HepG2 (cell line): Measurements from ENCODE around the gene KIAA0232. TPM values are rescaled to one million over a fixed set of nuclear protein-coding genes. Genes with fewer than 3 reads are reported as not detected.

Experiments
- AGO2 ChIP-seq: fragments of 200-400 bp; formaldehyde crosslinking; optimal IDR thresholded peaks from 2 replicates; pipeline ENCODE3; 2017; ENCODE audit warnings: mild to moderate bottlenecking, low read depth, low read length, moderate library complexity
- CENPT ChIP-seq: sonication (generic); formaldehyde crosslinking; IDR thresholded peaks from 2 replicates; pipeline ENCODE4 v1.8.0; 2022; ENCODE audit warnings: low read depth, mild to moderate bottlenecking, moderate library complexity, missing genetic modification reagents
- EP300 ChIP-seq, 3 experiments: sonication (generic) in 1 of 3; formaldehyde crosslinking in 1 of 3; IDR thresholded peaks; 2 replicates each; pipeline versions ENCODE4 v1.5.1 to v1.6.1; 2011 to 2020; ENCODE audit warnings: low read depth in 2 of 3, low read length in 2 of 3, borderline replicate concordance in 1 of 3, improper control_type of control experiment in 1 of 3, mild to moderate bottlenecking in 1 of 3, missing genetic modification reagents in 1 of 3, moderate library complexity in 1 of 3
- HNF1A ChIP-seq, 2 experiments: sonication (generic) in 1 of 2; formaldehyde crosslinking in 1 of 2; IDR thresholded peaks; 2 replicates each; pipeline versions ENCODE4 v1.4.0 to v1.6.1; 2016 to 2020; ENCODE audit warnings: borderline replicate concordance in 1 of 2, low read depth in 1 of 2, mild to moderate bottlenecking in 1 of 2, missing genetic modification reagents in 1 of 2
- NONO ChIP-seq, 2 experiments: fragments of 450-650 bp in 1 of 2; sonication (generic) in 1 of 2; formaldehyde crosslinking in 1 of 2; IDR thresholded peaks in 1 of 2; conservative IDR thresholded peaks in 1 of 2; 2 replicates each; pipeline versions ENCODE4 v1.6.1 to v1.8.0; 2017 to 2022; ENCODE audit warnings: mild to moderate bottlenecking in 1 of 2, missing genetic modification reagents in 1 of 2, moderate library complexity in 1 of 2
- PRDM15 ChIP-seq: sonication (generic); formaldehyde crosslinking; IDR thresholded peaks from 2 replicates; pipeline ENCODE4 v1.4.0; 2020; ENCODE audit warnings: missing genetic modification reagents
- SIX4 ChIP-seq: sonication (generic); formaldehyde crosslinking; IDR thresholded peaks from 2 replicates; pipeline ENCODE4 v1.4.0; 2020; ENCODE audit warnings: missing genetic modification reagents
- SNAI1 ChIP-seq: sonication (generic); formaldehyde crosslinking; IDR thresholded peaks from 2 replicates; pipeline ENCODE4 v1.5.0; 2020; ENCODE audit warnings: mild to moderate bottlenecking, missing genetic modification reagents, borderline replicate concordance
- ZFP82 ChIP-seq: sonication (generic); formaldehyde crosslinking; IDR thresholded peaks from 2 replicates; pipeline ENCODE4 v1.5.1; 2020; ENCODE audit warnings: mild to moderate bottlenecking, missing genetic modification reagents, borderline replicate concordance
- ZNF260 ChIP-seq: sonication (generic); formaldehyde crosslinking; IDR thresholded peaks from 2 replicates; pipeline ENCODE4 v1.4.0; 2020; ENCODE audit warnings: missing genetic modification reagents, low read depth, mild to moderate bottlenecking, borderline replicate concordance
- ZNF710 ChIP-seq: sonication (generic); formaldehyde crosslinking; IDR thresholded peaks from 2 replicates; pipeline ENCODE4 v1.5.0; 2020; ENCODE audit warnings: mild to moderate bottlenecking, missing genetic modification reagents, borderline replicate concordance
- ZNF746 ChIP-seq: sonication (generic); formaldehyde crosslinking; IDR thresholded peaks from 2 replicates; pipeline ENCODE4 v1.8.0; 2022; ENCODE audit warnings: mild to moderate bottlenecking, missing genetic modification reagents
- ZNF784 ChIP-seq: sonication (generic); formaldehyde crosslinking; IDR thresholded peaks from 2 replicates; pipeline ENCODE4 v1.5.1; 2020; ENCODE audit warnings: missing genetic modification reagents, mild to moderate bottlenecking, borderline replicate concordance
- ZSCAN12 ChIP-seq: sonication (generic); formaldehyde crosslinking; IDR thresholded peaks from 2 replicates; pipeline ENCODE4 v1.9.0; 2021; ENCODE audit warnings: mild to moderate bottlenecking, missing genetic modification reagents
- polyA plus RNA-seq, 8 experiments: library from polyadenylated mRNA; depleted of rRNA in 3 of 8; stranded (reverse) in 7 of 8; unstranded in 1 of 8; fragments of >200 nt; fragmentation: Illumina TruSeq in 4 of 8; extraction: Trizol in 4 of 8; gene quantifications; 2 replicates each; pipeline versions ENCODE4 v1.2.1 to v1.2.3, GENCODE V29; 2011 to 2016; ENCODE audit warnings: low read depth in 4 of 8, missing spikeins in 1 of 8, mixed read lengths in 1 of 8; ENCODE audit not compliant: insufficient read depth in 1 of 8
- total RNA-seq, 5 experiments: library from RNA; depleted of rRNA; stranded (reverse); fragments of >200 nt; fragmentation: Illumina TruSeq; extraction: Trizol; gene quantifications; 2 replicates each; pipeline ENCODE4 v1.2.3, GENCODE V29; 2016; ENCODE audit warnings: low read depth in 1 of 5

The KIAA0232 gene
- total and polyA plus RNA-seq, 2 of the 13 experiments (the other 11 are each of a cell fraction or from before 2014, with no cell fraction given): 7.8 to 17.1 TPM

GRCh38 chr4:6909113-6909969 lies 126.8 kb downstream of the KIAA0232 start, which contains the start of gene TBC1D14 (continued):
- TF ChIP-seq PRDM15 (CRISPR knock-in tag) (no peak; the same call in 1 of the 2 replicates), ZNF260 (CRISPR knock-in tag) (no peak), AGO2 (peak; percentile 95), ZNF746 (CRISPR knock-in tag) (peak; percentile 40; the same call in 1 of the 2 replicates), SNAI1 (CRISPR knock-in tag) (no peak), NONO (IDR thresholded peaks at IDR 0.05) (no peak), NONO (CRISPR knock-in tag; conservative IDR thresholded peaks at IDR 0.05) (0 out of 2 replicates have a peak, but pooled peaks have one; percentile 67), HNF1A (IDR thresholded peaks at IDR 0.05; ENCODE audit: low read depth) (no peak), HNF1A (CRISPR knock-in tag; IDR thresholded peaks at IDR 0.05; ENCODE audit: borderline replicate concordance) (no peak), ZNF710 (no peak), ZFP82 (CRISPR knock-in tag) (peak; percentile 55; the same call in 1 of the 2 replicates), EP300 (IDR thresholded peaks at IDR 0.05; ENCODE audit: low read depth in 2 of 2, low read length in 2 of 2) (0 out of 4 replicates have a peak, but pooled peaks of 1 of the 2 experiments have one; percentile 30), EP300 (CRISPR knock-in tag; IDR thresholded peaks at IDR 0.05; ENCODE audit: borderline replicate concordance) (no peak), ZNF784 (peak; percentile 16), SIX4 (CRISPR knock-in tag) (no peak), CENPT (CRISPR knock-in tag) (no peak), ZSCAN12 (no peak)
